PC-3 (cell line): ENCODE results near the gene KLF12. TPM values are rescaled to one million over a fixed set of nuclear protein-coding genes. Genes with fewer than 3 reads are reported as not detected.

ENCODE experiments used
- ATAC-seq: fragments of 200-7000 bp; cut with Tn5 transposase; 2 replicates; pipeline ENCODE4 v1.9.1; 2020; ENCODE audit warnings: mild to moderate bottlenecking, moderate library complexity
- BruUV-seq: library from RNA; stranded (reverse); fragments of 400-500 nt; replicated peaks from 2 replicates; lab custom pipeline; 2021; lab: Mats Ljungman, UMichigan
- CTCF ChIA-PET: fragments of 300-600 bp; sonication (Branson Sonifier 250); formaldehyde crosslinking; loops from one replicate; lab custom pipeline; 2022; ENCODE audit warnings: antibody characterized with exemption; lab: Charles Lee
- POLR2A ChIA-PET: fragments of 300-600 bp; sonication (Branson Sonifier 250); formaldehyde crosslinking; loops from one replicate; lab custom pipeline; 2022; ENCODE audit warnings: antibody characterized with exemption; ENCODE audit not compliant: unreplicated experiment; lab: Charles Lee
- DNase-seq: peaks from one replicate; pipeline ENCODE4 v3.0.0-alpha.2; 2015
- H2AFZ ChIP-seq: fragments of 300-600 bp; sonication (generic); 2 replicates; pipeline ENCODE4 v1.6.0; 2016; ENCODE audit warnings: antibody characterized with exemption, low read length
- H3F3A ChIP-seq: fragments of 300-600 bp; sonication (generic); one replicate; pipeline ENCODE4 v1.6.0; 2017; ENCODE audit warnings: antibody characterized with exemption, low read length, control low read depth, mild to moderate bottlenecking; ENCODE audit not compliant: unreplicated experiment
- H3K27ac ChIP-seq: fragments of 300-600 bp; sonication (generic); 2 replicates; pipeline ENCODE4 v1.5.1; 2016; ENCODE audit warnings: mild to moderate bottlenecking, low read length
- H3K27me3 ChIP-seq: fragments of 300-600 bp; sonication (generic); 2 replicates; pipeline ENCODE4 v1.6.1; 2016; ENCODE audit warnings: low read length, mixed read lengths
- H3K36me3 ChIP-seq: fragments of 300-600 bp; sonication (generic); 2 replicates; pipeline ENCODE4 v1.6.1; 2016; ENCODE audit warnings: low read depth, mixed run types, low read length, mixed read lengths
- H3K4me1 ChIP-seq: fragments of 300-600 bp; sonication (generic); 2 replicates; pipeline ENCODE4 v1.5.1; 2016; ENCODE audit warnings: low read length; ENCODE audit not compliant: insufficient read depth
- H3K4me2 ChIP-seq: fragments of 300-600 bp; sonication (generic); 2 replicates; pipeline ENCODE4 v1.6.0; 2016; ENCODE audit warnings: low read length
- H3K4me3 ChIP-seq: fragments of 300-600 bp; sonication (generic); 2 replicates; pipeline ENCODE4 v1.5.1; 2016; ENCODE audit warnings: mild to moderate bottlenecking, low read length, mixed read lengths
- H3K79me2 ChIP-seq: fragments of 300-600 bp; sonication (generic); 2 replicates; pipeline ENCODE4 v1.6.1; 2017; ENCODE audit warnings: low read length, mixed read lengths
- H3K9ac ChIP-seq: fragments of 300-600 bp; sonication (generic); 2 replicates; pipeline ENCODE4 v1.6.0; 2016; ENCODE audit warnings: mild to moderate bottlenecking, low read length
- H3K9me2 ChIP-seq: fragments of 300-600 bp; sonication (generic); replicated peaks from 2 replicates; pipeline ENCODE4 v1.6.1; 2016; ENCODE audit warnings: mixed run types, low read length, mixed read lengths
- H3K9me3 ChIP-seq: fragments of 300-600 bp; sonication (generic); 2 replicates; pipeline ENCODE4 v1.6.1; 2016; ENCODE audit warnings: low read length, mixed read lengths
- H4K20me1 ChIP-seq: fragments of 300-600 bp; sonication (generic); 2 replicates; pipeline ENCODE4 v1.6.1; 2016; ENCODE audit warnings: low read length, mixed read lengths
- CTCF ChIP-seq: fragments of 300-600 bp; sonication (generic); conservative IDR thresholded peaks from 2 replicates; pipeline ENCODE4 v1.5.1; 2017; ENCODE audit warnings: antibody characterized with exemption, low read depth, mild to moderate bottlenecking, low read length
- EZH2 ChIP-seq: fragments of 300-600 bp; sonication (generic); IDR thresholded peaks from one replicate; pipeline ENCODE4 v1.6.1; 2017; ENCODE audit warnings: antibody characterized with exemption, mild to moderate bottlenecking, low read length; ENCODE audit not compliant: unreplicated experiment
- EZH2phosphoT487 ChIP-seq: fragments of 300-600 bp; sonication (generic); IDR thresholded peaks from 2 replicates; pipeline ENCODE4 v1.6.1; 2018; ENCODE audit warnings: mild to moderate bottlenecking, antibody characterized with exemption, low read length, borderline replicate concordance
- intact Hi-C: fragments of 100-400 bp; cut with micrococcal nuclease; formaldehyde crosslinking; loops from 2 replicates; pipeline ENCODE4 v1.9.0; 2023
- total RNA-seq: library from RNA; depleted of rRNA; stranded (reverse); fragments of >200 nt; gene quantifications from 2 replicates; pipeline ENCODE4 v1.2.3, GENCODE V29; 2014

KLF12 gene
- total RNA-seq, 1 experiment from 2014 or later = 6.4 TPM

GRCh38 chr13:74118328-74118727 lies 15.9 kb downstream of the KLF12 start:
- ATAC-seq (no peak), DNase-seq (no peak)
- no peak overlapping the region for H3K27ac ChIP-seq
- no peak overlapping the region for H3K4me3 ChIP-seq
- BruUV-seq = no TSS peak
- ChIA-PET CTCF (no interaction called here), POLR2A (no interaction called here)
- no peak overlapping the region for H3K9ac ChIP-seq
- TF ChIP-seq EZH2 (no peak), EZH2phosphoT487 (no peak), CTCF (no peak)
- intact Hi-C loops = no loop called here
- H3K4me2 ChIP-seq = no peak overlapping the region
- peaks cover 74% of the 10 kb centered on the region for H3K79me2 ChIP-seq
- H3K9me3 ChIP-seq = peaks cover 6% of the 10 kb centered on the region; the same call in 1 of the 2 replicates
- H3K4me1 ChIP-seq = peaks cover 20% of the 10 kb centered on the region
- no peaks in the 10 kb centered on the region for H3K9me2 ChIP-seq
- no peaks in the 10 kb centered on the region for H4K20me1 ChIP-seq
- H3K36me3 ChIP-seq = peaks cover 12% of the 10 kb centered on the region; the same call in 1 of the 2 replicates
- H2AFZ ChIP-seq = no peak overlapping the region
- no peaks in the 10 kb centered on the region for H3F3A ChIP-seq
- no peaks in the 10 kb centered on the region for H3K27me3 ChIP-seq

GRCh38 chr13:74117207-74117705 lies 16.9 kb downstream of the KLF12 start:
- ATAC-seq (no peak), DNase-seq (no peak)
- H3K9me3 ChIP-seq = peaks cover 6% of the 10 kb centered on the region; the same call in 1 of the 2 replicates
- H4K20me1 ChIP-seq = no peaks in the 10 kb centered on the region
- no TSS peak for BruUV-seq
- no peak overlapping the region for H3K4me2 ChIP-seq
- no peak overlapping the region for H3K4me3 ChIP-seq
- ChIA-PET CTCF (no interaction called here), POLR2A (no interaction called here)
- no peaks in the 10 kb centered on the region for H3F3A ChIP-seq
- no peak for TF ChIP-seq EZH2phosphoT487
- TF ChIP-seq CTCF = no peak
- no peak for TF ChIP-seq EZH2
- H3K27ac ChIP-seq = no peak overlapping the region
- no peaks in the 10 kb centered on the region for H3K27me3 ChIP-seq
- H3K79me2 ChIP-seq = peaks cover 71% of the 10 kb centered on the region
- H3K4me1 ChIP-seq = peaks cover 20% of the 10 kb centered on the region
- no peak overlapping the region for H3K9ac ChIP-seq
- H3K36me3 ChIP-seq = peaks cover 12% of the 10 kb centered on the region; the same call in 1 of the 2 replicates
- no peak overlapping the region for H2AFZ ChIP-seq
- no peaks in the 10 kb centered on the region for H3K9me2 ChIP-seq
- intact Hi-C loops = no loop called here

- Histone ChIP-seq H3K4me1 (peaks cover 23% of the 10 kb centered on the region), H3K9me3 (peaks cover 6% of the 10 kb centered on the region; the same call in 1 of the 2 replicates), H3K27ac (peak overlapping the region; percentile 65), H3K27me3 (no peaks in the 10 kb centered on the region), H3F3A (no peaks in the 10 kb centered on the region), H3K4me3 (no peak overlapping the region), H2AFZ (no peak overlapping the region), H4K20me1 (no peaks in the 10 kb centered on the region), H3K9ac (no peak overlapping the region), H3K9me2 (no peaks in the 10 kb centered on the region), H3K79me2 (peaks cover 61% of the 10 kb centered on the region), H3K36me3 (peaks cover 12% of the 10 kb centered on the region; the same call in 1 of the 2 replicates), H3K4me2 (peak overlapping the region; percentile 41; the same call in 1 of the 2 replicates)
- no TSS peak for BruUV-seq
- ATAC-seq (peak; percentile 79), DNase-seq (peak; percentile 52)
- TF ChIP-seq EZH2 = no peak
- no peak for TF ChIP-seq CTCF
- TF ChIP-seq EZH2phosphoT487 = no peak
- intact Hi-C loops = no loop called here
- CTCF ChIA-PET = no interaction called here
- POLR2A ChIA-PET = interaction anchor here (0.6 kb wide), 1 partner anchor 17 kb away, joined by 3 read pairs; no protein-coding TSS in a partner anchor
Measured at GRCh38 chr13:74115133-74115532, 19.1 kb downstream of the KLF12 start.
